DMS 273 (cell line): ENCODE data around the gene CCR5.

Experiments
- DNase-seq: peaks from one replicate; lab custom pipeline; 2025; ENCODE audit not compliant: unreplicated experiment; lab: John Stamatoyannopoulos, UW

The CCR5 gene

DNA sequence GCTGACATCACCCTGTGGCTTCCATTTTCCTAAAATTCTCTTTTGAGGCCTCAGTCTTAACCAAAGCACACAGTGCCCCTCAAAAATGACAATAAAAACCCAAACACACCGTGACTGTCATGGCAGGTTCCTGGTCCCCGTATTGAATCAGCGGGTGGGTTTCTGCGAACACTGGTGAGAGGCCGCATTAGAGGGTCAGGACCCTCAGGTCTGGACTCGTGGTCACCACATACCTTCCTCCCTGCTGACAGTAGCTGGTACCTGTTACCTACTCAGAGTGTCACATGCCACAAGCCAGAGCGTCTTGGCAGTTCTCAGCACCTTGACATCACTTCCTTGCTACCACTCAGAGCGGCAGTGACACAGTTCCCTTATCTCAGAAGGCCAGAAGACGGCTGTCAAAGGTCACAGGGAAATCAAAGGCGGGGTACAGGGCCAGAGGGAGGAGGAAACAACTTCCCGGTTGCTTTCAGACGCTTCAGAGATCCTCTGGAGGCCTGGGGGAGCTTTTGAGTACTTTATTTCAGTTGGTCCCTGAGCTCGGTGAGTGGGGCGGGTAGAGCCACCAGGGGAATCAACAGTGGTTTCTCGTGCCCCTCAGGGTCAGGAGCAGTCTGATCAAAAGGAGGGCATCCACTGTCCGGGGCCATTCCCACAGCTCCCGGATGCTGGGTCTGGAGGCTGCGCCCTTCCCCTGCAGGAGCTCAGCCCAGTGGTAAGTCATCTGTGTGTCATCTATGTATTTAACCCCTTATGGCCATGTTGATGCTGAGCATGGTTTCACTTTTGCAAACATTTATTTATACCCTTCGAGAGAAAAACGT is 36.3 kb downstream of the CCR5 start, which contains the start of the genes CCR5AS and CCRL2:
TSS of gene CCR5AS (minus strand) at position 279 of the 824 bp plus-strand sequence.
TSS of gene CCRL2 (plus strand) at position 472 of the 824 bp plus-strand sequence. CDS start 821 bp downstream, outside the sequence.
- no peak for DNase-seq

- no peak for DNase-seq
Observed at GRCh38 chr3:46407970-46408369, 37.2 kb downstream of the CCR5 start.

DNA sequence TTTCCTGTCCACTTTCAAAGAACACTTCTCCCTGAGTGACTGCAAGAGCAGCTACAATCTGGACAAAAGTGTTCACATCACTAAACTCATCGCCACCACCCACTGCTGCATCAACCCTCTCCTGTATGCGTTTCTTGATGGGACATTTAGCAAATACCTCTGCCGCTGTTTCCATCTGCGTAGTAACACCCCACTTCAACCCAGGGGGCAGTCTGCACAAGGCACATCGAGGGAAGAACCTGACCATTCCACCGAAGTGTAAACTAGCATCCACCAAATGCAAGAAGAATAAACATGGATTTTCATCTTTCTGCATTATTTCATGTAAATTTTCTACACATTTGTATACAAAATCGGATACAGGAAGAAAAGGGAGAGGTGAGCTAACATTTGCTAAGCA is 38.1 kb downstream of the CCR5 start:
- no peak for DNase-seq

DNA sequence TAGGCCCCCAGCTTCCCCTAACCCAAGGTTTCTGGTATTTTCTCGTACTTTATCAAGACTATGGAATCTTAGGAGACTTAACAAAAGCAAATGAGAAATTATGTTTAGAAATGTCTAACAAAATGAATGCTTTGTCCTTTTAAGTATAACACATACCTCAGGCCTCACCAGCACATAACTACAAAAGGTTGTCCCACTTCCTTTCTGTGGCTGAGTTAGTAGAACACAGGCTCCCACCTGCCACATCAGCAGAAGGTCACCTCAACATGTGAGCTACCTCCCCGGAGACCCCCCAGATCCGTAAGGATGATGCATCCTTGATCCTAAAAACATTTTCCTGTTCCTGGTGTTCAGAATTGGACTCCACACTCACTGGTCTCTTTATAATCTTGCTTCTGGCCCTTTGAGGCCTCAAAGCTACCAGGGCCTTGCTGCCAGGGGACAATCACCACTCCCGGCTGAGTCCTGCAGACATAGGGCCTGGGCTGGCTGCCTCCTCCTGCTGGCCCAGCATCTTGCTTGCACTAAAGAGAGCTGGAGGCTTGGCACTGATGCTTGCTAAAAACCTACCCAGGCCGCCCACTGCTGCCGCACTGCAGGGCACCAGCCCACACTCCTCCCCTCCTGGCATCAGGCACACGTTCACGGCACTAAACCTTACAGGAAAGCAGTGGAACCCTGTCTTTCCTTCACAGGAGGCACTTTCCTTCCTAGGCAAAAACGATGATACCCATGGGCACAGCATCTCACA is 39.2 kb downstream of the CCR5 start:
- DNase-seq, result no peak

GRCh38 chr3:46410669-46411068 is 39.9 kb downstream of the CCR5 start:
- DNase-seq, result no peak

GRCh38 chr3:46411271-46411670 is 40.5 kb downstream of the CCR5 start:
- DNase-seq, result no peak

- no peak for DNase-seq
Observed at GRCh38 chr3:46412786-46413298, 42.1 kb downstream of the CCR5 start.

DNA sequence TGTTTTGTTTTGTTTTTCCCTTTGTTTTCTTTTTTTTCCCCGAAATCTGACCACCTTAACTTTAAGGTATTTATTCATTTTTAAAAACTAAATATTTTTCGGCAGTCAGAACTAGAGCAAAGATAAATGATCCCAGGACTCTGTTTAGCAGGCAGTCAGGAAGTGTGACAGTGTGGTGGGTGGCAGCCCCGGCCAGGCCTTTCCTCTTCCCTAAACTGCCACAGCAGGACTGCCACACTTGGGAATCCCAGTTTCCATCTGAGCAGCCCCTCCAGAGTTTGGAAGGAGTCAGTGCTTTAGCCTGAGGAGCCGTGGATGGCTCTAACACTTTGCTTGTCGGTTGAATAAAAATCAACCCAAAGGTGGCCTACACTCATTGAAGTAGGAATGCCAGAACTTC is 43.2 kb downstream of the CCR5 start:
- no peak for DNase-seq

DNA sequence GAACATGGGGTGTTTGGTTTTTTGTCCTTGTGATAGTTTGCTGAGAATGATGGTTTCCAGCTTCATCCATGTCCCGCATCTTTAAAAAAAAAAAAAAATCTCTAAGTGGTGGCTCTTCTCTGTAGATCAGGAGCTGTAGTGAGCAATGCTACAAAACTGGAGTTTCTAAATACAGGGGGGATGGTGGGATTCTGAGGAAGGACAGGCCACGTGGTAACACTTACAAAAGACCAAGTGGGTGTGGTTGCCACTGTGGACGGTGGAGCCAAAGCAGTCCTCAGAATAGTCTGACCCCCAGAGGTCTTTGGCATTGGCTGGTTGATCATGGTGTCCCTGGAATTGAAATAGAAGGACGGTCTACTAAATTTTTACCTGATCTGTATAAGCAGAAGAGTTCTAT is 44.0 kb downstream of the CCR5 start:
- no peak for DNase-seq

DNA sequence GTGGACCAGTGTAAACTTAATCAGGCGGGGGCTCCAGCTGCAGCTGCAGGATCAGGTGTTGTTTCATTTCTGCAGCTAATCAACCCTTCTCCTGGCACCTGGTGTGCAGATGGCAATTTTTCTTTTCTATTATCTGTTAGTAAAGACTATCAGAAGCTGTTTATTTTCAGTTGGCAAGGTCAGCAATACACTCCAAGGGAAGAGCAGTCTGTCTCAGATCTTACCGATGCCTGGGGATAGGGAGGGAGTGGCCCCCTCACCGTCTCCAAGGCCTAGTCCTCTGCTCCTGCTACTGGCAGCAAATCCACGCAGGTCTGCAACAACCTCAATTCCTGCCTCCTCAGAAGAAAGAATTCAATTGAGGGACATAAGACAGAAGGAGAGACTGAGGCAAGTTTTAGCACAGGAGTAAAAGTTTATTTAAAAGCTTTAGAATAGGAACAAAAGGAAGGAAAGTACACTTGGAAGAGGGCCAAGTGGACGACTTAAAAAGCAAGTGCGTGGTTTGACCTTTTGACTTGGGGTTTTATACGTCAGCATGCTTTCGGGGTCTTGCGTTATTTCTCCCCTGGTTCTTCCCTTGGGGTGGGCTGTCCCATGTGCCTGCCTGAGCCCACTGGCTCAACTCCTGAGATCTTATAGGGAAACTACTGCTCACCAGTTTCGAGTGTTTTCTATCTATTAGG is 45.5 kb downstream of the CCR5 start:
- DNase-seq, result peak; percentile 30

GRCh38 chr3:46416811-46417510 is 46.2 kb downstream of the CCR5 start:
- no peak for DNase-seq

GRCh38 chr3:46417841-46418611 is 47.3 kb downstream of the CCR5 start:
- no peak for DNase-seq

DNA sequence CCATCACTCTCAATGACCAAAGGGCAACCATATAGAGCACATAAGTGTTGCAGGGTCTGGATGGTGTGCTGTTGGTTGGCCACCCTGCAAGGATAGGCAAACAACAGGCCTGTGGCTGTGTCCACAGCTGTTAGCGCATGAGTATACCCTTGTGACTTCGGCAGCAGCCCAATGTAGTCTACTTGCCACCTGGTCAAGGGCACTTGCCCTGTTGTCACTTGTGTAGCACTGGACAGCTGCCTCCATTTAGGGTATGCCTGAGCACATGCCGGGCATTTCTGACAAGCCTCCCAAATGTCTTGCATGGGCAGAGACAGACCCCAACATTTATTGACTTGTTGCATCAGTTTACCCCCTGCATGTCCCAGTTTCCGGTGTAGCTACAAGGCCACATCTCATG is 49.1 kb downstream of the CCR5 start:
- no peak for DNase-seq

GRCh38 chr3:46420931-46421330 is 50.2 kb downstream of the CCR5 start:
- DNase-seq, result no peak

DNA sequence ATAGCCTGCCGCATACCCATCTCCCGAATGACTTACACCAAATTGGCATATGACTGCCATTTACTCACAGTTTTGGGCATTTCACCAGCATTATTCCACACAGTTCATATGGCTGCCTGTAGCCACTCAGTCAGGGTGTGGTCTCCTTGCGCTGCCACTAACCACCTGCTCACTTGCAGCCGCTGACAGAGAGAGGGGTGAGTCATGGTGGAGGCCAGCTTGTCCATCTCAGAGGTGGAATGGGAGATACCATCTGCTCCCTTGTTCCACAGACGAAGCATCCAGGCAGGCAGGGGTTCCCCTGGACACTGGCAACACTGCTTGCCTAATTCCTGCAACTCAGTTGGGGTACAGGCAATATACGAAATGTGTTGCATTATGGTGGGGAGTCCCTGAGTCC is 51.9 kb downstream of the CCR5 start:
- DNase-seq, result peak; percentile 66

GRCh38 chr3:46423588-46423987 is 52.8 kb downstream of the CCR5 start:
- peak; percentile 20 for DNase-seq
